ENCODE measurements around the gene PDPN. TPM values are rescaled to one million over a fixed set of nuclear protein-coding genes. Genes with fewer than 3 reads are reported as not detected.

The PDPN gene
- total and polyA plus RNA-seq, 2 experiments from 2014 or later, result 67.3 to 82.8 TPM

DNA sequence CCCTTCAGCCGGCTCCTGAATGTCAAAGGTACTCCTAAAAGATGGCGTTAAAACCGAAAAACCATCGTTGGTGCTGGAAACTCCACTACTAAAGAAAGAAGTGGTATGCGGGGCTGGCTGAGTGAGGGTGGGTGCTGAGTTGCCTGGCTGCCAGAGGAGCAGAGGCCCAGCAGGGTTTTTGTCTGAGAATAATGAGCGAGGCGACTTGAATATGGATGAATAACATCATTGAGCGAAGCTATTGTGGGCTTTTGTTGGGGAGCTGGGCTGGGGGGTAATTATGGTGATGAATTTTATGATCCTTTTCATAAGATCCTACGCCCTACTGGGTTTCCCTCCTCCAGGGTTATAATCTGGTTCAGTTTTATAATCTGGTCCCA is 2.0 kb downstream of the PDPN start (continued):
- TF ChIP-seq, protein P1, sequence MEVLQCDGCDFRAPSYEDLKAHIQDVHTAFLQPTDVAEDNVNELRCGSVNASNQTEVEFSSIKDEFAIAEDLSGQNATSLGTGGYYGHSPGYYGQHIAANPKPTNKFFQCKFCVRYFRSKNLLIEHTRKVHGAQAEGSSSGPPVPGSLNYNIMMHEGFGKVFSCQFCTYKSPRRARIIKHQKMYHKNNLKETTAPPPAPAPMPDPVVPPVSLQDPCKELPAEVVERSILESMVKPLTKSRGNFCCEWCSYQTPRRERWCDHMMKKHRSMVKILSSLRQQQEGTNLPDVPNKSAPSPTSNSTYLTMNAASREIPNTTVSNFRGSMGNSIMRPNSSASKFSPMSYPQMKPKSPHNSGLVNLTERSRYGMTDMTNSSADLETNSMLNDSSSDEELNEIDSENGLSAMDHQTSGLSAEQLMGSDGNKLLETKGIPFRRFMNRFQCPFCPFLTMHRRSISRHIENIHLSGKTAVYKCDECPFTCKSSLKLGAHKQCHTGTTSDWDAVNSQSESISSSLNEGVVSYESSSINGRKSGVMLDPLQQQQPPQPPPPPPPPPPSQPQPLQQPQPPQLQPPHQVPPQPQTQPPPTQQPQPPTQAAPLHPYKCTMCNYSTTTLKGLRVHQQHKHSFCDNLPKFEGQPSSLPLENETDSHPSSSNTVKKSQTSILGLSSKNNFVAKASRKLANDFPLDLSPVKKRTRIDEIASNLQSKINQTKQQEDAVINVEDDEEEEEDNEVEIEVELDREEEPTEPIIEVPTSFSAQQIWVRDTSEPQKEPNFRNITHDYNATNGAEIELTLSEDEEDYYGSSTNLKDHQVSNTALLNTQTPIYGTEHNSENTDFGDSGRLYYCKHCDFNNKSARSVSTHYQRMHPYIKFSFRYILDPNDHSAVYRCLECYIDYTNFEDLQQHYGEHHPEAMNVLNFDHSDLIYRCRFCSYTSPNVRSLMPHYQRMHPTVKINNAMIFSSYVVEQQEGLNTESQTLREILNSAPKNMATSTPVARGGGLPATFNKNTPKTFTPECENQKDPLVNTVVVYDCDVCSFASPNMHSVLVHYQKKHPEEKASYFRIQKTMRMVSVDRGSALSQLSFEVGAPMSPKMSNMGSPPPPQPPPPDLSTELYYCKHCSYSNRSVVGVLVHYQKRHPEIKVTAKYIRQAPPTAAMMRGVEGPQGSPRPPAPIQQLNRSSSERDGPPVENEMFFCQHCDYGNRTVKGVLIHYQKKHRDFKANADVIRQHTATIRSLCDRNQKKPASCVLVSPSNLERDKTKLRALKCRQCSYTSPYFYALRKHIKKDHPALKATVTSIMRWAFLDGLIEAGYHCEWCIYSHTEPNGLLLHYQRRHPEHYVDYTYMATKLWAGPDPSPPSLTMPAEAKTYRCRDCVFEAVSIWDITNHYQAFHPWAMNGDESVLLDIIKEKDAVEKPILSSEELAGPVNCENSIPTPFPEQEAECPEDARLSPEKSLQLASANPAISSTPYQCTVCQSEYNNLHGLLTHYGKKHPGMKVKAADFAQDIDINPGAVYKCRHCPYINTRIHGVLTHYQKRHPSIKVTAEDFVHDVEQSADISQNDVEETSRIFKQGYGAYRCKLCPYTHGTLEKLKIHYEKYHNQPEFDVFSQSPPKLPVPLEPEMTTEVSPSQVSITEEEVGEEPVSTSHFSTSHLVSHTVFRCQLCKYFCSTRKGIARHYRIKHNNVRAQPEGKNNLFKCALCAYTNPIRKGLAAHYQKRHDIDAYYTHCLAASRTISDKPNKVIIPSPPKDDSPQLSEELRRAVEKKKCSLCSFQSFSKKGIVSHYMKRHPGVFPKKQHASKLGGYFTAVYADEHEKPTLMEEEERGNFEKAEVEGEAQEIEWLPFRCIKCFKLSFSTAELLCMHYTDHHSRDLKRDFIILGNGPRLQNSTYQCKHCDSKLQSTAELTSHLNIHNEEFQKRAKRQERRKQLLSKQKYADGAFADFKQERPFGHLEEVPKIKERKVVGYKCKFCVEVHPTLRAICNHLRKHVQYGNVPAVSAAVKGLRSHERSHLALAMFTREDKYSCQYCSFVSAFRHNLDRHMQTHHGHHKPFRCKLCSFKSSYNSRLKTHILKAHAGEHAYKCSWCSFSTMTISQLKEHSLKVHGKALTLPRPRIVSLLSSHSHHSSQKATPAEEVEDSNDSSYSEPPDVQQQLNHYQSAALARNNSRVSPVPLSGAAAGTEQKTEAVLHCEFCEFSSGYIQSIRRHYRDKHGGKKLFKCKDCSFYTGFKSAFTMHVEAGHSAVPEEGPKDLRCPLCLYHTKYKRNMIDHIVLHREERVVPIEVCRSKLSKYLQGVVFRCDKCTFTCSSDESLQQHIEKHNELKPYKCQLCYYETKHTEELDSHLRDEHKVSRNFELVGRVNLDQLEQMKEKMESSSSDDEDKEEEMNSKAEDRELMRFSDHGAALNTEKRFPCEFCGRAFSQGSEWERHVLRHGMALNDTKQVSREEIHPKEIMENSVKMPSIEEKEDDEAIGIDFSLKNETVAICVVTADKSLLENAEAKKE (CRISPR knock-in tag; IDR thresholded peaks at IDR 0.05), result no peak
- no peak for TF ChIP-seq ZNF114 (CRISPR knock-in tag; IDR thresholded peaks at IDR 0.05)
- TF ChIP-seq CREB1 (CRISPR knock-in tag; IDR thresholded peaks at IDR 0.05; ENCODE audit: low read depth), result no peak
- TF ChIP-seq, protein P2, sequence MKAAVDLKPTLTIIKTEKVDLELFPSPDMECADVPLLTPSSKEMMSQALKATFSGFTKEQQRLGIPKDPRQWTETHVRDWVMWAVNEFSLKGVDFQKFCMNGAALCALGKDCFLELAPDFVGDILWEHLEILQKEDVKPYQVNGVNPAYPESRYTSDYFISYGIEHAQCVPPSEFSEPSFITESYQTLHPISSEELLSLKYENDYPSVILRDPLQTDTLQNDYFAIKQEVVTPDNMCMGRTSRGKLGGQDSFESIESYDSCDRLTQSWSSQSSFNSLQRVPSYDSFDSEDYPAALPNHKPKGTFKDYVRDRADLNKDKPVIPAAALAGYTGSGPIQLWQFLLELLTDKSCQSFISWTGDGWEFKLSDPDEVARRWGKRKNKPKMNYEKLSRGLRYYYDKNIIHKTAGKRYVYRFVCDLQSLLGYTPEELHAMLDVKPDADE (IDR thresholded peaks at IDR 0.05), result no peak
- TF ChIP-seq JUNB (IDR thresholded peaks at IDR 0.05; ENCODE audit: unreplicated experiment), result no peak
- TF ChIP-seq, protein P3, sequence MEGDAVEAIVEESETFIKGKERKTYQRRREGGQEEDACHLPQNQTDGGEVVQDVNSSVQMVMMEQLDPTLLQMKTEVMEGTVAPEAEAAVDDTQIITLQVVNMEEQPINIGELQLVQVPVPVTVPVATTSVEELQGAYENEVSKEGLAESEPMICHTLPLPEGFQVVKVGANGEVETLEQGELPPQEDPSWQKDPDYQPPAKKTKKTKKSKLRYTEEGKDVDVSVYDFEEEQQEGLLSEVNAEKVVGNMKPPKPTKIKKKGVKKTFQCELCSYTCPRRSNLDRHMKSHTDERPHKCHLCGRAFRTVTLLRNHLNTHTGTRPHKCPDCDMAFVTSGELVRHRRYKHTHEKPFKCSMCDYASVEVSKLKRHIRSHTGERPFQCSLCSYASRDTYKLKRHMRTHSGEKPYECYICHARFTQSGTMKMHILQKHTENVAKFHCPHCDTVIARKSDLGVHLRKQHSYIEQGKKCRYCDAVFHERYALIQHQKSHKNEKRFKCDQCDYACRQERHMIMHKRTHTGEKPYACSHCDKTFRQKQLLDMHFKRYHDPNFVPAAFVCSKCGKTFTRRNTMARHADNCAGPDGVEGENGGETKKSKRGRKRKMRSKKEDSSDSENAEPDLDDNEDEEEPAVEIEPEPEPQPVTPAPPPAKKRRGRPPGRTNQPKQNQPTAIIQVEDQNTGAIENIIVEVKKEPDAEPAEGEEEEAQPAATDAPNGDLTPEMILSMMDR (conservative IDR thresholded peaks at IDR 0.05; ENCODE audit: low read depth in 2 of 2), result no peak
- no peak for TF ChIP-seq STAT1 (IDR thresholded peaks at IDR 0.05; ENCODE audit: unreplicated experiment)

Data from GM23338 (cell line).